ENCODE results near the gene NVL. TPM values are rescaled to one million over a fixed set of nuclear protein-coding genes. Genes with fewer than 3 reads are reported as not detected.

NVL gene
- total RNA-seq, result 11.0 and 13.3 TPM in 2 replicates

DNA sequence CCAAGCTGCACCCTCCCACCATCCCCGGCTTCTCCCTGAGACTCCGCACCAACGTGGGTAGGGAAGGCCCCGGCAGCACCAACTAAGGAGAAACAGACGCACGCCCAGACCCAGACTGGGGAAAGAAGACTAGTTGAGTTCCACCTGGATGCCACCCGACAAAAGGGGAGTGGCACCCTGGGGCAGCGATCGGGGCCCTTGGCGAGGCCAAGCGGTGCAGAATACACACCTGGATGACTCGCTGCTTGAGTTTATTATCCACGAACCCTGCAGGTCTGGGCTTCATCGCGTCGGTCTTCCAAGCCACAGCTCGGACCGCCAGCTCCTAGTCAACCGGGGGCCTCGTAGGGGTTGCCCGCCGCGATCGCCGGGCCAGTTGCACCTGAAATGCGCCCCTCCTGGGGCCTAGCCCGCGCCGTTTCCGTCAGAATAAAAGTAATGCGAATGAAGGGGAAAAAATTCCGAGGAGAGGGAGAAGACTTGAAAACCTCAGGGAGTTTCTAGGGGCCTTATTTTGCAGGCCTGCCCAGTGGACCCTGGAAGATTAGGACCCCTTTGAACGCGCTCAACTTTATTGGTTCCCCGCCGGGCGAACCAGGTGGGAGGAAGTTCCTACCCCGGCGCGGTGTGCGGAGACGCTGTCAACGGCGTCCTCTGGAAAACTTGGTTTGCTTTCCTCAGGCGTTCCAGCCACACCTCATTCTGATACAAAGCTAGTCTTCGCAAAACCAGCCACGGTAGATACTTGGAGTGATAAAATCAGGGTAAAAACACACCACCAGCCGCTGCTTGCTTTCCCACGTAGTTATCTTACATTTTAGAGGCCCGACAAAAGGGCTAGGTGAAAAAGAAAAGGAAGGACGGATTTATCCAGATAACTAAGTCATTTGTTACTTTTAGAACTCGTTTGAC, at the start of gene NVL:
TSS of gene NVL (minus strand) at position 331 of the 912 bp plus-strand sequence. CDS start at position 286, 45 bp downstream.

DNA sequence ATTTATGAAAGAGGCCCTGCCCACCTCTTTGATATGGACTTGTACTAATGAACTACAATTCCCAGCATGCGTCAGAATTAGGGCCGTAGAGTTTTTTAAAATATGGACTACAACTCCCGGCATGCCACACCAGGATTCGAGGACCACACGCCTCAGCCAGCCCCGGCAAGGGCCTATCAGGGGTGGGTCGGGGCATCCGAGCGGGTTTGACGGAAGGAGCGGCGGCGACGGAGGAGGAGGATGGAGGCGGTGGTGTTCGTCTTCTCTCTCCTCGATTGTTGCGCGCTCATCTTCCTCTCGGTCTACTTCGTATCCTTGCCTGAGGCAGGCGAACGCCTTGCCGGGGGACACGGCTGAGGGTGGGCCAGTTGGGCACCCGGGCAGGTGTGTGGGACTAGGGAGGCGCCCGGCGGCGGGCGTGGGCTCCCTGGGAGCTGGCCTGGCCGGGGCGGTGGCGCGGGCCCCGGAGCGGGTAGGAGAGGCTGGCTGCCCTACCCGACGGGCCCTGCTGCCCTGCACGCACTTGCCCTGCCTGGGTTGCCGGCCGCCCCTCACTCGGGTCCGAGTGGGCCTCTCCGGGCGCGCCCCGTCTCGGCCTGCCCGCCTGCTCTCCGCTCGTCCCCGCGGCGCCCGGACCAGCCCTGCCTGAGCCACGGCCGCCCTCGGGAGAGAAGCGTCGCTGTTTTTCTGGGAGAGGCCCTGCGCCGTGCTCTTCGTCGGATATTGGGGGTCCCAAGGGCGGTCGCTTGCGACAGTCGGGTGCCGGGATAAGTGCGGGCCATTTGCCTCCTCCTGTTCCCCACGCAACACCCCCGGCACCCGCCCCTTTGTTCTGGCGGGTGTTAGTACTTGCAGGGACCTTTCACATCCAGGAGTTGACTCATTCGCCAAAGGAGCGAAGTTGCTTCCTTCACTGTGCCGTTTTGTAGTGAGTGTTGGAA, 27.0 kb upstream of the NVL start, which contains the start of gene CNIH4:
TSS of gene CNIH4 (plus strand) at position 195 of the 941 bp plus-strand sequence. CDS start at position 241, 46 bp downstream.

DNA sequence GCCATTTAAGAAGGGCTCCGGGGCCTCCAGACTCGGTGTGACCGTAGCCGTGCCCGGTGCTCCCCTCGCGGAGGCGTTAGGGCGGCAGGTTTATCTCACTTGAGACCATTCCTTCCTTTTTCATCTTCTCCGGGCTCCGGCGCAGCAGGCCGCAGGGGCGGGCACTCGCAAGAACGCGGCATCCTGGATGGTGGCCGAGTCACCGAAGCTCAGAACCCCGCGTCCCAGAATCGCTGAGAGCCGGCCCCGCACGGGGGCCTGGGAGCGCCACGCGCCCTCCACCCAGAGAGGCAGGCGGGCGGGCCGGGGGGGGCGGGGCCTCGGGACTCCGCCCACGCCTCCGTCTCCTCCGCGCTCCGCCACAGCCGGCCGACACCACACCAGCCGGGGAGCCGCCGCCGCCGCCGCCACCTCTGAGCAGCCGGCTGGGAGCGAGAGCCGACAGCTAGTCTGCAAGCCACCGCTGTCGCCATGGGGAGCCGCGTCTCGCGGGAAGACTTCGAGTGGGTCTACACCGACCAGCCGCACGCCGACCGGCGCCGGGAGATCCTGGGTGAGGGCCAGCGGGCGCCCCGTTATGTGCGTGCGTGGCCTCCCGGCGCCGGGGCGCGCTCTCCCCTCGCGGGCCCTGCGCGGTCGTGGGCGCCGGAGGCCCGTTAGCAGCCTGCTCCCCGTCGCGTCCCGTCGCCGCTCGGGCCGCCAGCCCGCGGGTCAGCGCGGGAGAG, 146.9 kb downstream of the NVL start, which contains the start of gene DEGS1:
TSS of gene DEGS1 (plus strand) at position 375 of the 725 bp plus-strand sequence. CDS start at position 472, 97 bp downstream.

Other genes with a start within 250 kb of the NVL start
- 16.0 and 19.4 TPM in 2 replicates for gene FBXO28, start 216.1 kb downstream of the NVL start, total RNA-seq
- 126 and 140 TPM in 2 replicates for gene DEGS1, start 146.9 kb downstream of the NVL start, total RNA-seq
- 26.2 and 30.6 TPM in 2 replicates for gene CNIH4, start 26.7 kb upstream of the NVL start, total RNA-seq
- 57.7 and 60.2 TPM in 2 replicates for gene WDR26, start 104.6 kb upstream of the NVL start, total RNA-seq